CD8-positive, alpha-beta memory T cell (primary cell): ENCODE data around the gene OTUD6A. TPM values are rescaled to one million over a fixed set of nuclear protein-coding genes. Genes with fewer than 3 reads are reported as not detected.
A peak's percentile ranks its signal among the peaks of the same experiment; 100 is the strongest.

Source experiments
- CTCF ChIA-PET: fragments of 350-600 bp; sonication (Branson Sonifier 250); formaldehyde crosslinking; loops from one replicate; lab custom pipeline; 2021; ENCODE audit warnings: antibody characterized with exemption; lab: Charles Lee
- POLR2A ChIA-PET: fragments of 350-600 bp; sonication (Branson Sonifier 250); formaldehyde crosslinking; loops from one replicate; lab custom pipeline; 2021; ENCODE audit warnings: antibody characterized with exemption; lab: Charles Lee
- DNase-seq, 5 donors: peaks; one replicate each; pipeline versions ENCODE4 v3.0.0 to v3.0.0-alpha.2; 2020 to 2022; ENCODE audit warnings: mixed read lengths in 1 of 5
- H3K27ac ChIP-seq: one replicate; pipeline ENCODE4 v1.7.0; 2013; ENCODE audit warnings: low read depth, mild to moderate bottlenecking, low read length, moderate library complexity
- H3K27me3 ChIP-seq: 2 replicates; pipeline ENCODE4 v1.7.0; 2013; ENCODE audit warnings: low read length, mild to moderate bottlenecking; ENCODE audit not compliant: insufficient read depth, poor library complexity, severe bottlenecking
- H3K36me3 ChIP-seq: 2 replicates; pipeline ENCODE4 v1.7.0; 2013; ENCODE audit warnings: mild to moderate bottlenecking, low read length, moderate library complexity; ENCODE audit not compliant: insufficient read depth
- H3K4me1 ChIP-seq: 2 replicates; pipeline ENCODE4 v1.7.0; 2013; ENCODE audit warnings: mild to moderate bottlenecking, low read length, moderate library complexity; ENCODE audit not compliant: insufficient read depth
- H3K4me3 ChIP-seq: 2 replicates; pipeline ENCODE4 v1.7.0; 2013; ENCODE audit warnings: mild to moderate bottlenecking, low read length
- H3K9me3 ChIP-seq: 2 replicates; pipeline ENCODE4 v1.7.0; 2013; ENCODE audit warnings: mild to moderate bottlenecking, low read length
- H3K27ac Mint-ChIP-seq, 8 donors: one replicate each; pipeline ENCODE4 v1.8.0; 2020 to 2021; ENCODE audit warnings: mixed read lengths in 8 of 8, mild to moderate bottlenecking in 6 of 8, inconsistent platforms in 3 of 8, moderate library complexity in 3 of 8
- H3K27me3 Mint-ChIP-seq, 2 donors: one replicate each; pipeline ENCODE4 v1.8.0; 2020 to 2021; ENCODE audit warnings: mixed read lengths in 2 of 2, mild to moderate bottlenecking in 1 of 2, moderate library complexity in 1 of 2
- H3K36me3 Mint-ChIP-seq, 3 donors: one replicate each; pipeline ENCODE4 v1.8.0; 2020 to 2021; ENCODE audit warnings: mixed read lengths in 3 of 3, inconsistent platforms in 1 of 3, mild to moderate bottlenecking in 1 of 3
- H3K4me1 Mint-ChIP-seq, 3 donors: one replicate each; pipeline ENCODE4 v1.8.0; 2020 to 2021; ENCODE audit warnings: mixed read lengths in 3 of 3, inconsistent platforms in 1 of 3, mild to moderate bottlenecking in 1 of 3
- H3K4me3 Mint-ChIP-seq, 7 donors: one replicate each; pipeline ENCODE4 v1.8.0; 2020 to 2021; ENCODE audit warnings: mixed read lengths in 7 of 7, mild to moderate bottlenecking in 6 of 7, moderate library complexity in 4 of 7, inconsistent platforms in 2 of 7
- H3K9me3 Mint-ChIP-seq, 5 donors: one replicate each; pipeline ENCODE4 v1.8.0; 2020 to 2022; ENCODE audit warnings: mixed read lengths in 5 of 5, mild to moderate bottlenecking in 3 of 5, moderate library complexity in 2 of 5, inconsistent platforms in 1 of 5
- polyA plus RNA-seq: library from polyadenylated mRNA; unstranded; fragments of 300-500 nt; fragmentation: Illumina TruSeq; gene quantifications from one replicate; pipeline ENCODE4 v1.2.3, GENCODE V29; 2021
- total RNA-seq, 2 experiments: library from RNA; stranded (reverse); gene quantifications; one replicate each; pipeline ENCODE4 v1.2.3, GENCODE V29; 2021

Gene OTUD6A
- total and polyA plus RNA-seq, 3 experiments from 2014 or later = not detected

DNA sequence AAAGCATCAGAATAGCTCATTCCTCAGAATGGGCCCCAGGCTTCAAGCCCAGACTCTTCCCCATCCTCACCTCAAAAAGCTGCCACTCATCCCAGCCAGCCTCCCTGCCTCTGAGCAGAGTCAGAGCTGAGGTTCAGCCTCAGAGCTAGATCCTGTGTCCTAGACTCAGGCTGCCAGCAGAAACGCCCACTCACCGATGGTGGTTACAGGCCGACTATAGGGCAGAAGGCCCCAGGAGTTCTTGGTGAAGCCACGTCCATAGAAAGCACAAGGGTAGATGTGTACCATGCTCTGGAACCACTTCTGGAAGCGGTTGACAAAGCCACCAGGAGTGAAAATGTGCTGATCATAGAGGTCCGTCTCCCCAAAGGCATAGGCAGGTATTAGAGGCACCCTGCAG lies 20.3 kb upstream of the OTUD6A start:
- no peak overlapping the region for H3K27ac Mint-ChIP-seq
- no peaks in the 10 kb centered on the region for H3K4me1 Mint-ChIP-seq
- no peaks in the 10 kb centered on the region for H3K9me3 Mint-ChIP-seq
- CTCF ChIA-PET = no interaction called here
- DNase-seq = no peak
- Histone ChIP-seq H3K36me3 (no peaks in the 10 kb centered on the region), H3K4me3 (no peak overlapping the region), H3K9me3 (no peaks in the 10 kb centered on the region), H3K4me1 (no peaks in the 10 kb centered on the region), H3K27me3 (no peaks in the 10 kb centered on the region), H3K27ac (no peak overlapping the region)
- no peak overlapping the region for H3K4me3 Mint-ChIP-seq
- peaks cover 0 to 1% of the 10 kb centered on the region in 2 donors for H3K27me3 Mint-ChIP-seq
- POLR2A ChIA-PET = no interaction called here
- no peaks in the 10 kb centered on the region for H3K36me3 Mint-ChIP-seq

DNA sequence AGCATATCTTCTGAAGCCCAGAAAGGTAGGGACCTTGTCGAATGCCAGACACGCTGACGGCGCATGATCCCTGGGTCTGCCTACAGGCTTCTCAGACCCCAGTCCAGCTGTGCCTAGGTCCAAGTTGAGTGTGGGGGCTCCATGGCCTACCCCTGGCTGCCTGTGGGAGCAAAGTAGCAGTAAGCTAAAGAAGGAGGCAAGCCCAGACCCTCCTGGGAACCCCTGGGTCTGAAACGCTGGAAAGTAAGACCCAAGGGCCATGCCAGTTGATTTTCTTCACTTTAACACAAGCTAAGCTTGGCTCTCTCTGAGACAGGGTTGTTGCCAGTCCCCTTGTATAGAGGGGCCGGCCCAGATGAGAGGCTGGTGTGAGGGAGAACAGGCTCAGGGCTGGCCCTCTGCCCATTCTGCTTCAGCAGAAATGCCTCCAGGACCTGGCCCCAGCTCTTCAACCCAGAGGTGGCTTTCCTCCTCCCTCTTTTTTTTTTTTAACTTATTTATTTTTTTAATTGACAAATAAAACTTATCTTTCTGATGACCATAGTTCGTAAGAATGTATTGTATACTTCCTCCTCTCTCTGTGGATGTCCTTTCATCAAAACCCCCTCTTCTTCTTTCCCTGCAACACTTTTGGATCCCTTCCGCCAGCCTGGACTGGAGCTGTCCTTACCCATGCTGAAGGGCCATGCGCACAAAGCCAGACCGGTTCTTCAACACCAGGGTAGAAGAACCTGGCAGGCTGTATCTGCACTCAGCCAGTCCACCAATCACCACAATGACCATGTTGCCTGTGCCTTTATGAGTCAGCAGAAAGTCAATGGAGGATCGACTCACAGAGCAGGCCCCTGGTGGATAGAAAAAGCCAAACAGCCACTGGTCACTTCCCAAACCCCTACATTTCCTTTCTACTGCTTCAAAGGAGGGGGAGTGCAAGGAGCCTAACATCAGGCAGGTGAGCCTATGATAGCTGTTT lies 19.6 kb upstream of the OTUD6A start:
- Mint-ChIP-seq H3K9me3 (no peaks in the 10 kb centered on the region), H3K27me3 (peaks cover 0 to 1% of the 10 kb centered on the region in 2 donors), H3K4me1 (no peaks in the 10 kb centered on the region), H3K4me3 (no peak overlapping the region), H3K27ac (peak overlapping the region in 2 of 8 donors; percentile 59 to 62), H3K36me3 (no peaks in the 10 kb centered on the region)
- Histone ChIP-seq H3K9me3 (no peaks in the 10 kb centered on the region), H3K36me3 (no peaks in the 10 kb centered on the region), H3K4me3 (no peak overlapping the region), H3K27me3 (no peaks in the 10 kb centered on the region), H3K4me1 (no peaks in the 10 kb centered on the region), H3K27ac (no peak overlapping the region)
- no peak for DNase-seq
- ChIA-PET CTCF (interaction anchor here (0.6 kb wide), 1 partner anchor 48 kb away, joined by 3 read pairs; no protein-coding TSS in a partner anchor), POLR2A (no interaction called here)

DNA sequence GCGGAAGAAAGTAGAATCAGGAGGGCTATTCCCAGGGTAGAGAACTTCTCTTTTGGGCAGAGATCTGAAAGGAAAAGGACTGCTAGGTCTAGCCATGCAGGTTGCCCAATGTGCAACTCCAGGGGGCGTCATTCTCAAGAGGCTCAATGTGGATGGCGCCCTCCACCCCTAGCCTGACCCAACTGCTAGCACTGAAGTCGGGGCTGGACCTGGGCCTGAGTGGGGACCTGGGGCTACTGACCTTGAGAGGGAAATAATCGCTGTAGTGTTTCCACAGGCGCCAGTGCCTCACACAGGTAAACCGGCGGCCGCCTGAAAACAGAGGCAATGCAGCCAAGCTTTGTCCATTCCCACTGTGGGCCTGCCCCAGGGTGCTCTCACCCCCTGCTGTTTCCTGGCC lies 18.6 kb upstream of the OTUD6A start:
- no peaks in the 10 kb centered on the region for H3K36me3 ChIP-seq
- H3K4me3 Mint-ChIP-seq = no peak overlapping the region
- no peaks in the 10 kb centered on the region for H3K9me3 ChIP-seq
- no peak for DNase-seq
- H3K27ac ChIP-seq = no peak overlapping the region
- no peak overlapping the region for H3K4me3 ChIP-seq
- H3K27me3 ChIP-seq = no peaks in the 10 kb centered on the region
- no peaks in the 10 kb centered on the region for H3K9me3 Mint-ChIP-seq
- H3K36me3 Mint-ChIP-seq = no peaks in the 10 kb centered on the region
- H3K27ac Mint-ChIP-seq = no peak overlapping the region
- ChIA-PET CTCF (no interaction called here), POLR2A (no interaction called here)
- H3K4me1 Mint-ChIP-seq = no peaks in the 10 kb centered on the region
- H3K4me1 ChIP-seq = no peaks in the 10 kb centered on the region
- H3K27me3 Mint-ChIP-seq = peaks cover 0 to 1% of the 10 kb centered on the region in 2 donors

- H3K36me3 Mint-ChIP-seq = no peaks in the 10 kb centered on the region
- peaks cover 0 to 7% of the 10 kb centered on the region in 2 donors for H3K27me3 Mint-ChIP-seq
- no peaks in the 10 kb centered on the region for H3K36me3 ChIP-seq
- no peaks in the 10 kb centered on the region for H3K4me1 ChIP-seq
- no peak for DNase-seq
- no peaks in the 10 kb centered on the region for H3K27me3 ChIP-seq
- CTCF ChIA-PET = no interaction called here
- POLR2A ChIA-PET = no interaction called here
- no peaks in the 10 kb centered on the region for H3K4me1 Mint-ChIP-seq
- no peak overlapping the region for H3K27ac Mint-ChIP-seq
- H3K27ac ChIP-seq = no peak overlapping the region
- no peak overlapping the region for H3K4me3 Mint-ChIP-seq
- H3K9me3 ChIP-seq = no peaks in the 10 kb centered on the region
- no peak overlapping the region for H3K4me3 ChIP-seq
- no peaks in the 10 kb centered on the region for H3K9me3 Mint-ChIP-seq
Measured at GRCh38 chrX:70044541-70045245, 17.6 kb upstream of the OTUD6A start.

DNA sequence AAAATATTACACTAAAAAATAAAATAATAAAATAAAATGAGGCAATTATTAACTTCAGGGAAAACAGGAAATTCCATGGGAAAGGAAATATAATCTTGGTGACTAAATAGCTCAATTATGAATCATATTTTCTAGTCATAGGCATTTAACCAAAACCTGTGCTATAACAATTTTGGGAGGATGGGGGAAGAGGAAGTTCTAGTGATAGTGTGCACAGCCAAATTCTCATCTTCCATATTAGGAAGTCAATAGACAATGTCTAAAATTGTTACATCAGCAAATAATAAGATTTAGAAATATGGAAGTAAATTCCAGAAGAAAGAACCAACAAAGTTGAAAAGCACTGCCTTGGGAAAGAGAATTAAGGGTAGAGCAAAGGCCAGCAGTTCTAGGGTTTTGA lies 15.3 kb upstream of the OTUD6A start:
- Mint-ChIP-seq H3K27me3 (peaks cover 0 to 11% of the 10 kb centered on the region in 2 donors), H3K27ac (no peak overlapping the region), H3K4me1 (no peaks in the 10 kb centered on the region), H3K36me3 (no peaks in the 10 kb centered on the region), H3K9me3 (no peaks in the 10 kb centered on the region), H3K4me3 (no peak overlapping the region)
- ChIA-PET CTCF (no interaction called here), POLR2A (no interaction called here)
- Histone ChIP-seq H3K27ac (no peak overlapping the region), H3K36me3 (no peaks in the 10 kb centered on the region), H3K9me3 (no peaks in the 10 kb centered on the region), H3K27me3 (no peaks in the 10 kb centered on the region), H3K4me3 (no peak overlapping the region), H3K4me1 (no peaks in the 10 kb centered on the region)
- no peak for DNase-seq

GRCh38 chrX:70049406-70049805 lies 12.9 kb upstream of the OTUD6A start:
- no peak overlapping the region for H3K27ac ChIP-seq
- H3K36me3 Mint-ChIP-seq = no peaks in the 10 kb centered on the region
- DNase-seq = no peak
- H3K4me1 ChIP-seq = no peaks in the 10 kb centered on the region
- no peak overlapping the region for H3K4me3 Mint-ChIP-seq
- no peaks in the 10 kb centered on the region for H3K36me3 ChIP-seq
- H3K9me3 Mint-ChIP-seq = no peaks in the 10 kb centered on the region
- no peaks in the 10 kb centered on the region for H3K27me3 ChIP-seq
- no peak overlapping the region for H3K27ac Mint-ChIP-seq
- no peaks in the 10 kb centered on the region for H3K9me3 ChIP-seq
- H3K4me3 ChIP-seq = no peak overlapping the region
- POLR2A ChIA-PET = no interaction called here
- CTCF ChIA-PET = no interaction called here
- no peaks in the 10 kb centered on the region for H3K4me1 Mint-ChIP-seq
- H3K27me3 Mint-ChIP-seq = peaks cover 4 to 11% of the 10 kb centered on the region in 2 donors

- no peak within 1 kb of the TSS for H3K27ac Mint-ChIP-seq
- DNase-seq = no peak
- Histone ChIP-seq H3K4me1 (no peaks in the 10 kb centered on the region), H3K36me3 (no peaks in the 10 kb centered on the region), H3K27me3 (no peaks in the 10 kb centered on the region), H3K9me3 (no peaks in the 10 kb centered on the region), H3K4me3 (no peak within 1 kb of the TSS), H3K27ac (no peak within 1 kb of the TSS)
- H3K9me3 Mint-ChIP-seq = no peaks in the 10 kb centered on the region
- no peaks in the 10 kb centered on the region for H3K36me3 Mint-ChIP-seq
- no peak within 1 kb of the TSS for H3K4me3 Mint-ChIP-seq
- peaks cover 4 to 11% of the 10 kb centered on the region in 2 donors for H3K27me3 Mint-ChIP-seq
- no peaks in the 10 kb centered on the region for H3K4me1 Mint-ChIP-seq
- ChIA-PET POLR2A (no interaction called here), CTCF (no interaction called here)
Measured at GRCh38 chrX:70049925-70050324, 12.3 kb upstream of the OTUD6A start, which contains the start of gene AWAT2. AWAT2 (minus strand) TSS chrX:70049938; CDS start chrX:70049932, 6 bp downstream.
